GM23338 (cell line): ENCODE data around the gene EMILIN2. TPM values are rescaled to one million over a fixed set of nuclear protein-coding genes. Genes with fewer than 3 reads are reported as not detected.

Experiments
- ATAC-seq: fragments of 200-7000 bp; cut with Tn5 transposase; 3 replicates; pipeline ENCODE4 v1.9.1; 2020
- DNase-seq: peaks from one replicate; pipeline ENCODE4 v3.0.0-alpha.2; 2015; ENCODE audit warnings: low spot score
- H2AFZ ChIP-seq: fragments of 200-600 bp; sonication (generic); 2 replicates; pipeline ENCODE4 v1.8.0; 2016; ENCODE audit warnings: antibody characterized with exemption, mild to moderate bottlenecking, moderate library complexity
- H3F3A ChIP-seq: fragments of 200-600 bp; sonication (generic); replicated peaks from 2 replicates; pipeline ENCODE4 v1.8.0; 2017; ENCODE audit warnings: antibody characterized with exemption, mixed run types, low read depth
- H3K27ac ChIP-seq: fragments of 200-600 bp; sonication (generic); 2 replicates; pipeline ENCODE4 v1.6.1; 2016; ENCODE audit warnings: low read depth
- H3K27me3 ChIP-seq: fragments of 200-600 bp; sonication (generic); 2 replicates; pipeline ENCODE4 v1.8.0; 2016; ENCODE audit warnings: mild to moderate bottlenecking, mixed run types, moderate library complexity; ENCODE audit not compliant: insufficient read depth
- H3K36me3 ChIP-seq: fragments of 200-600 bp; sonication (generic); 2 replicates; pipeline ENCODE4 v1.8.0; 2016; ENCODE audit warnings: mild to moderate bottlenecking; ENCODE audit not compliant: insufficient read depth
- H3K4me1 ChIP-seq: fragments of 200-600 bp; sonication (generic); 2 replicates; pipeline ENCODE4 v1.8.0; 2016; ENCODE audit warnings: mild to moderate bottlenecking, moderate library complexity; ENCODE audit not compliant: insufficient read depth
- H3K4me2 ChIP-seq: fragments of 200-600 bp; sonication (generic); 2 replicates; pipeline ENCODE4 v1.7.1; 2017; ENCODE audit warnings: mixed run types
- H3K4me3 ChIP-seq: fragments of 200-600 bp; sonication (generic); 2 replicates; pipeline ENCODE4 v1.6.1; 2016; ENCODE audit warnings: mixed run types
- H3K79me2 ChIP-seq: fragments of 200-600 bp; sonication (generic); replicated peaks from 2 replicates; pipeline ENCODE4 v1.8.0; 2017; ENCODE audit warnings: mild to moderate bottlenecking; ENCODE audit not compliant: insufficient read depth
- H3K9me2 ChIP-seq: fragments of 200-600 bp; sonication (generic); 2 replicates; pipeline ENCODE4 v1.8.0; 2017; ENCODE audit not compliant: insufficient read depth
- H4K20me1 ChIP-seq: fragments of 200-600 bp; sonication (generic); replicated peaks from 2 replicates; pipeline ENCODE4 v1.8.0; 2017; ENCODE audit warnings: mild to moderate bottlenecking; ENCODE audit not compliant: insufficient read depth
- H3K27ac Mint-ChIP-seq: 2 replicates; pipeline ENCODE4 v1.8.0; 2020; ENCODE audit warnings: inconsistent platforms, mild to moderate bottlenecking, moderate library complexity, mixed read lengths
- H3K27me3 Mint-ChIP-seq: 3 replicates; pipeline ENCODE4 v1.8.0; 2022; ENCODE audit warnings: low read depth, mild to moderate bottlenecking, moderate library complexity, mixed read lengths, inconsistent platforms; ENCODE audit not compliant: insufficient read depth, poor library complexity
- H3K36me3 Mint-ChIP-seq: 3 replicates; pipeline ENCODE4 v1.8.0; 2021; ENCODE audit warnings: low read depth, mild to moderate bottlenecking, inconsistent platforms, moderate library complexity, mixed read lengths
- H3K4me1 Mint-ChIP-seq: 3 replicates; pipeline ENCODE4 v1.8.0; 2020; ENCODE audit warnings: mild to moderate bottlenecking, inconsistent platforms, mixed read lengths
- H3K4me3 Mint-ChIP-seq: 3 replicates; pipeline ENCODE4 v1.8.0; 2021; ENCODE audit warnings: moderate library complexity, mild to moderate bottlenecking, inconsistent platforms, mixed read lengths
- H3K9me3 Mint-ChIP-seq: 3 replicates; pipeline ENCODE4 v1.8.0; 2020; ENCODE audit warnings: moderate library complexity, mild to moderate bottlenecking, inconsistent platforms, mixed read lengths
- CREB1 ChIP-seq: fragments of 250-450 bp; sonication (Bioruptor Pico); IDR thresholded peaks from 2 replicates; pipeline ENCODE4 v1.5.0; 2020; ENCODE audit warnings: low read depth, mild to moderate bottlenecking, moderate library complexity
- EZH2 ChIP-seq: fragments of 200-600 bp; sonication (generic); IDR thresholded peaks from one replicate; pipeline ENCODE4 v1.8.0; 2017; ENCODE audit warnings: antibody characterized with exemption, mild to moderate bottlenecking, low read depth; ENCODE audit not compliant: unreplicated experiment
- EZH2phosphoT487 ChIP-seq: fragments of 200-600 bp; sonication (generic); IDR thresholded peaks from one replicate; pipeline ENCODE4 v1.8.1; 2018; ENCODE audit warnings: antibody characterized with exemption; ENCODE audit not compliant: unreplicated experiment
- JUNB ChIP-seq: IDR thresholded peaks from one replicate; pipeline ENCODE4 v1.6.1; 2016; ENCODE audit warnings: antibody characterized with exemption; ENCODE audit not compliant: unreplicated experiment
- NANOG ChIP-seq: IDR thresholded peaks from 2 replicates; pipeline ENCODE4 v1.6.1; 2016; ENCODE audit warnings: antibody characterized with exemption, borderline replicate concordance
- POLR2AphosphoS5 ChIP-seq: IDR thresholded peaks from 2 replicates; pipeline ENCODE4 v1.6.1; 2016; ENCODE audit warnings: antibody characterized with exemption, low read depth
- STAT1 ChIP-seq: IDR thresholded peaks from one replicate; pipeline ENCODE4 v1.6.1; 2016; ENCODE audit warnings: antibody characterized with exemption; ENCODE audit not compliant: unreplicated experiment
- ZNF114 ChIP-seq: fragments of 250-450 bp; sonication (Bioruptor Pico); IDR thresholded peaks from 2 replicates; pipeline ENCODE4 v1.5.0; 2020; ENCODE audit warnings: mild to moderate bottlenecking, moderate library complexity
- ZNF331 ChIP-seq: fragments of 250-450 bp; sonication (Bioruptor Pico); IDR thresholded peaks from 2 replicates; pipeline ENCODE4 v1.5.0; 2020; ENCODE audit warnings: low read depth, mild to moderate bottlenecking, moderate library complexity
- polyA plus RNA-seq: library from polyadenylated mRNA; unstranded; fragments of >200 nt; fragmentation: Nextera tagmentation; extraction: Ambion mirVana; gene quantifications from 2 replicates; pipeline ENCODE4 v1.2.1, GENCODE V29; 2016
- total RNA-seq: library from RNA; depleted of rRNA; stranded (reverse); fragments of >200 nt; shearing (Covaris generic); gene quantifications from 2 replicates; pipeline ENCODE4 v1.2.3, GENCODE V29; 2014
- TF ChIP-seq, protein P1 (sequence below): fragments of 250-450 bp; sonication (Bioruptor Pico); IDR thresholded peaks from 2 replicates; pipeline ENCODE4 v1.5.0; 2020; ENCODE audit warnings: mild to moderate bottlenecking, moderate library complexity
- TF ChIP-seq, protein P2 (sequence below): IDR thresholded peaks from one replicate; pipeline ENCODE4 v1.6.1; 2018; ENCODE audit warnings: antibody characterized with exemption; ENCODE audit not compliant: unreplicated experiment
- TF ChIP-seq, protein P3 (sequence below), 2 experiments: fragments of 200-600 bp in 1 of 2; sonication (generic) in 1 of 2; conservative IDR thresholded peaks; 2 replicates each; pipeline versions ENCODE4 v1.5.1 to v1.6.1; 2016 to 2017; ENCODE audit warnings: antibody characterized with exemption in 2 of 2, low read depth in 2 of 2, mild to moderate bottlenecking in 2 of 2, moderate library complexity in 1 of 2
- TF ChIP-seq, protein P4 (sequence below): IDR thresholded peaks from 2 replicates; pipeline ENCODE4 v1.6.1; 2016; ENCODE audit warnings: antibody characterized with exemption

EMILIN2 gene
- total and polyA plus RNA-seq, 2 experiments from 2014 or later = 3.0 to 11.6 TPM

DNA sequence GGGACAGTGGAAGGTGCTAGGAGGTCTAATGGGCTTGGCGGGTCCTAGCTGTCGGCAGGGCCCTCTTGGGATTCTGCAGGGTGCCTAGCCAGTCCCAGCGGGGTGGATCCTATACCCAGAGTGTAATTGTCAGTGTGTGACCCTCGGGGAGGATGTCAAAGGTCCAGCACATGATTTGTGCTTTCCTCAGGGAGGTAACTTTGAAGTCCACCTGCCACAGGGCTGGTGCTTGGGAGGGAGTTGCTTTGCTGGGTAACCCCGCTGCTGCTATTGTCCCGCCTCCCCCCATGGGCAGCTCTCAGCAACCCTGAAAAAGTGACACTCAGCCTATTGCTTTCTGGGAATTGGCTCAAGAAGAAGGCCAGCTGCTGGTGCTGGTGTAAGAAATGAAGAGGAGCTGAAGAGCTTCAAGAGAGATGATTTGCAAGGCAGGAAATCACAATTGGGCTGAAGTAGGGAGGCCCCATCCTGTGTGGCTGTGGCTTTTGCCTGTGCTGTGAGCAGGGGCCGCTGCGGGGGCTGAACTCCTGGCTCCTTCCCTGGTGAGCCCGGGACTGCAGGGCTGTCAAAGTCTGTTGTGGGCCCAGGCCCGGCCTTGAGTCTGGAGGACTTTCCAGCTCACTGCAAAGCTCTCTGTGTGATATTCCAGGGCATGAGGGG lies 36.4 kb downstream of the EMILIN2 start:
- Histone ChIP-seq H3K79me2 (no peaks in the 10 kb centered on the region), H3K4me2 (no peak overlapping the region), H3K27me3 (no peaks in the 10 kb centered on the region), H3F3A (no peaks in the 10 kb centered on the region), H4K20me1 (no peaks in the 10 kb centered on the region), H3K36me3 (no peaks in the 10 kb centered on the region), H2AFZ (no peak overlapping the region), H3K9me2 (no peaks in the 10 kb centered on the region), H3K4me1 (no peaks in the 10 kb centered on the region; the same call in 1 of the 2 replicates), H3K4me3 (no peak overlapping the region), H3K27ac (no peak overlapping the region)
- H3K4me3 Mint-ChIP-seq = no peak overlapping the region
- DNase-seq (no peak), ATAC-seq (no peak)
- H3K9me3 Mint-ChIP-seq = peaks cover 8% of the 10 kb centered on the region
- H3K27me3 Mint-ChIP-seq = peaks cover 7% of the 10 kb centered on the region
- TF ChIP-seq ZNF114 (CRISPR knock-in tag) (no peak), STAT1 (no peak), JUNB (no peak), EZH2 (no peak), EZH2phosphoT487 (no peak), ZNF331 (CRISPR knock-in tag) (no peak), POLR2AphosphoS5 (no peak), NANOG (no peak), CREB1 (CRISPR knock-in tag) (no peak)
- TF ChIP-seq, protein P1, sequence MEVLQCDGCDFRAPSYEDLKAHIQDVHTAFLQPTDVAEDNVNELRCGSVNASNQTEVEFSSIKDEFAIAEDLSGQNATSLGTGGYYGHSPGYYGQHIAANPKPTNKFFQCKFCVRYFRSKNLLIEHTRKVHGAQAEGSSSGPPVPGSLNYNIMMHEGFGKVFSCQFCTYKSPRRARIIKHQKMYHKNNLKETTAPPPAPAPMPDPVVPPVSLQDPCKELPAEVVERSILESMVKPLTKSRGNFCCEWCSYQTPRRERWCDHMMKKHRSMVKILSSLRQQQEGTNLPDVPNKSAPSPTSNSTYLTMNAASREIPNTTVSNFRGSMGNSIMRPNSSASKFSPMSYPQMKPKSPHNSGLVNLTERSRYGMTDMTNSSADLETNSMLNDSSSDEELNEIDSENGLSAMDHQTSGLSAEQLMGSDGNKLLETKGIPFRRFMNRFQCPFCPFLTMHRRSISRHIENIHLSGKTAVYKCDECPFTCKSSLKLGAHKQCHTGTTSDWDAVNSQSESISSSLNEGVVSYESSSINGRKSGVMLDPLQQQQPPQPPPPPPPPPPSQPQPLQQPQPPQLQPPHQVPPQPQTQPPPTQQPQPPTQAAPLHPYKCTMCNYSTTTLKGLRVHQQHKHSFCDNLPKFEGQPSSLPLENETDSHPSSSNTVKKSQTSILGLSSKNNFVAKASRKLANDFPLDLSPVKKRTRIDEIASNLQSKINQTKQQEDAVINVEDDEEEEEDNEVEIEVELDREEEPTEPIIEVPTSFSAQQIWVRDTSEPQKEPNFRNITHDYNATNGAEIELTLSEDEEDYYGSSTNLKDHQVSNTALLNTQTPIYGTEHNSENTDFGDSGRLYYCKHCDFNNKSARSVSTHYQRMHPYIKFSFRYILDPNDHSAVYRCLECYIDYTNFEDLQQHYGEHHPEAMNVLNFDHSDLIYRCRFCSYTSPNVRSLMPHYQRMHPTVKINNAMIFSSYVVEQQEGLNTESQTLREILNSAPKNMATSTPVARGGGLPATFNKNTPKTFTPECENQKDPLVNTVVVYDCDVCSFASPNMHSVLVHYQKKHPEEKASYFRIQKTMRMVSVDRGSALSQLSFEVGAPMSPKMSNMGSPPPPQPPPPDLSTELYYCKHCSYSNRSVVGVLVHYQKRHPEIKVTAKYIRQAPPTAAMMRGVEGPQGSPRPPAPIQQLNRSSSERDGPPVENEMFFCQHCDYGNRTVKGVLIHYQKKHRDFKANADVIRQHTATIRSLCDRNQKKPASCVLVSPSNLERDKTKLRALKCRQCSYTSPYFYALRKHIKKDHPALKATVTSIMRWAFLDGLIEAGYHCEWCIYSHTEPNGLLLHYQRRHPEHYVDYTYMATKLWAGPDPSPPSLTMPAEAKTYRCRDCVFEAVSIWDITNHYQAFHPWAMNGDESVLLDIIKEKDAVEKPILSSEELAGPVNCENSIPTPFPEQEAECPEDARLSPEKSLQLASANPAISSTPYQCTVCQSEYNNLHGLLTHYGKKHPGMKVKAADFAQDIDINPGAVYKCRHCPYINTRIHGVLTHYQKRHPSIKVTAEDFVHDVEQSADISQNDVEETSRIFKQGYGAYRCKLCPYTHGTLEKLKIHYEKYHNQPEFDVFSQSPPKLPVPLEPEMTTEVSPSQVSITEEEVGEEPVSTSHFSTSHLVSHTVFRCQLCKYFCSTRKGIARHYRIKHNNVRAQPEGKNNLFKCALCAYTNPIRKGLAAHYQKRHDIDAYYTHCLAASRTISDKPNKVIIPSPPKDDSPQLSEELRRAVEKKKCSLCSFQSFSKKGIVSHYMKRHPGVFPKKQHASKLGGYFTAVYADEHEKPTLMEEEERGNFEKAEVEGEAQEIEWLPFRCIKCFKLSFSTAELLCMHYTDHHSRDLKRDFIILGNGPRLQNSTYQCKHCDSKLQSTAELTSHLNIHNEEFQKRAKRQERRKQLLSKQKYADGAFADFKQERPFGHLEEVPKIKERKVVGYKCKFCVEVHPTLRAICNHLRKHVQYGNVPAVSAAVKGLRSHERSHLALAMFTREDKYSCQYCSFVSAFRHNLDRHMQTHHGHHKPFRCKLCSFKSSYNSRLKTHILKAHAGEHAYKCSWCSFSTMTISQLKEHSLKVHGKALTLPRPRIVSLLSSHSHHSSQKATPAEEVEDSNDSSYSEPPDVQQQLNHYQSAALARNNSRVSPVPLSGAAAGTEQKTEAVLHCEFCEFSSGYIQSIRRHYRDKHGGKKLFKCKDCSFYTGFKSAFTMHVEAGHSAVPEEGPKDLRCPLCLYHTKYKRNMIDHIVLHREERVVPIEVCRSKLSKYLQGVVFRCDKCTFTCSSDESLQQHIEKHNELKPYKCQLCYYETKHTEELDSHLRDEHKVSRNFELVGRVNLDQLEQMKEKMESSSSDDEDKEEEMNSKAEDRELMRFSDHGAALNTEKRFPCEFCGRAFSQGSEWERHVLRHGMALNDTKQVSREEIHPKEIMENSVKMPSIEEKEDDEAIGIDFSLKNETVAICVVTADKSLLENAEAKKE = no peak
- TF ChIP-seq, protein P2, sequence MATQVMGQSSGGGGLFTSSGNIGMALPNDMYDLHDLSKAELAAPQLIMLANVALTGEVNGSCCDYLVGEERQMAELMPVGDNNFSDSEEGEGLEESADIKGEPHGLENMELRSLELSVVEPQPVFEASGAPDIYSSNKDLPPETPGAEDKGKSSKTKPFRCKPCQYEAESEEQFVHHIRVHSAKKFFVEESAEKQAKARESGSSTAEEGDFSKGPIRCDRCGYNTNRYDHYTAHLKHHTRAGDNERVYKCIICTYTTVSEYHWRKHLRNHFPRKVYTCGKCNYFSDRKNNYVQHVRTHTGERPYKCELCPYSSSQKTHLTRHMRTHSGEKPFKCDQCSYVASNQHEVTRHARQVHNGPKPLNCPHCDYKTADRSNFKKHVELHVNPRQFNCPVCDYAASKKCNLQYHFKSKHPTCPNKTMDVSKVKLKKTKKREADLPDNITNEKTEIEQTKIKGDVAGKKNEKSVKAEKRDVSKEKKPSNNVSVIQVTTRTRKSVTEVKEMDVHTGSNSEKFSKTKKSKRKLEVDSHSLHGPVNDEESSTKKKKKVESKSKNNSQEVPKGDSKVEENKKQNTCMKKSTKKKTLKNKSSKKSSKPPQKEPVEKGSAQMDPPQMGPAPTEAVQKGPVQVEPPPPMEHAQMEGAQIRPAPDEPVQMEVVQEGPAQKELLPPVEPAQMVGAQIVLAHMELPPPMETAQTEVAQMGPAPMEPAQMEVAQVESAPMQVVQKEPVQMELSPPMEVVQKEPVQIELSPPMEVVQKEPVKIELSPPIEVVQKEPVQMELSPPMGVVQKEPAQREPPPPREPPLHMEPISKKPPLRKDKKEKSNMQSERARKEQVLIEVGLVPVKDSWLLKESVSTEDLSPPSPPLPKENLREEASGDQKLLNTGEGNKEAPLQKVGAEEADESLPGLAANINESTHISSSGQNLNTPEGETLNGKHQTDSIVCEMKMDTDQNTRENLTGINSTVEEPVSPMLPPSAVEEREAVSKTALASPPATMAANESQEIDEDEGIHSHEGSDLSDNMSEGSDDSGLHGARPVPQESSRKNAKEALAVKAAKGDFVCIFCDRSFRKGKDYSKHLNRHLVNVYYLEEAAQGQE = no peak
- TF ChIP-seq, protein P3, sequence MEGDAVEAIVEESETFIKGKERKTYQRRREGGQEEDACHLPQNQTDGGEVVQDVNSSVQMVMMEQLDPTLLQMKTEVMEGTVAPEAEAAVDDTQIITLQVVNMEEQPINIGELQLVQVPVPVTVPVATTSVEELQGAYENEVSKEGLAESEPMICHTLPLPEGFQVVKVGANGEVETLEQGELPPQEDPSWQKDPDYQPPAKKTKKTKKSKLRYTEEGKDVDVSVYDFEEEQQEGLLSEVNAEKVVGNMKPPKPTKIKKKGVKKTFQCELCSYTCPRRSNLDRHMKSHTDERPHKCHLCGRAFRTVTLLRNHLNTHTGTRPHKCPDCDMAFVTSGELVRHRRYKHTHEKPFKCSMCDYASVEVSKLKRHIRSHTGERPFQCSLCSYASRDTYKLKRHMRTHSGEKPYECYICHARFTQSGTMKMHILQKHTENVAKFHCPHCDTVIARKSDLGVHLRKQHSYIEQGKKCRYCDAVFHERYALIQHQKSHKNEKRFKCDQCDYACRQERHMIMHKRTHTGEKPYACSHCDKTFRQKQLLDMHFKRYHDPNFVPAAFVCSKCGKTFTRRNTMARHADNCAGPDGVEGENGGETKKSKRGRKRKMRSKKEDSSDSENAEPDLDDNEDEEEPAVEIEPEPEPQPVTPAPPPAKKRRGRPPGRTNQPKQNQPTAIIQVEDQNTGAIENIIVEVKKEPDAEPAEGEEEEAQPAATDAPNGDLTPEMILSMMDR (conservative IDR thresholded peaks at IDR 0.05; ENCODE audit: low read depth in 2 of 2) = no peak
- TF ChIP-seq, protein P4, sequence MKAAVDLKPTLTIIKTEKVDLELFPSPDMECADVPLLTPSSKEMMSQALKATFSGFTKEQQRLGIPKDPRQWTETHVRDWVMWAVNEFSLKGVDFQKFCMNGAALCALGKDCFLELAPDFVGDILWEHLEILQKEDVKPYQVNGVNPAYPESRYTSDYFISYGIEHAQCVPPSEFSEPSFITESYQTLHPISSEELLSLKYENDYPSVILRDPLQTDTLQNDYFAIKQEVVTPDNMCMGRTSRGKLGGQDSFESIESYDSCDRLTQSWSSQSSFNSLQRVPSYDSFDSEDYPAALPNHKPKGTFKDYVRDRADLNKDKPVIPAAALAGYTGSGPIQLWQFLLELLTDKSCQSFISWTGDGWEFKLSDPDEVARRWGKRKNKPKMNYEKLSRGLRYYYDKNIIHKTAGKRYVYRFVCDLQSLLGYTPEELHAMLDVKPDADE = no peak
- no peaks in the 10 kb centered on the region for H3K36me3 Mint-ChIP-seq
- H3K27ac Mint-ChIP-seq = no peak overlapping the region
- peaks cover 10% of the 10 kb centered on the region for H3K4me1 Mint-ChIP-seq
